HG03066 (cell line): ENCODE measurements around the gene ACIN1.

Experiments used
- ATAC-seq: cut with Tn5 transposase; IDR thresholded peaks from one replicate; pipeline ENCODE4 v1.9.1; 2021; ENCODE audit warnings: low read depth; ENCODE audit not compliant: unreplicated experiment

ACIN1 gene

DNA sequence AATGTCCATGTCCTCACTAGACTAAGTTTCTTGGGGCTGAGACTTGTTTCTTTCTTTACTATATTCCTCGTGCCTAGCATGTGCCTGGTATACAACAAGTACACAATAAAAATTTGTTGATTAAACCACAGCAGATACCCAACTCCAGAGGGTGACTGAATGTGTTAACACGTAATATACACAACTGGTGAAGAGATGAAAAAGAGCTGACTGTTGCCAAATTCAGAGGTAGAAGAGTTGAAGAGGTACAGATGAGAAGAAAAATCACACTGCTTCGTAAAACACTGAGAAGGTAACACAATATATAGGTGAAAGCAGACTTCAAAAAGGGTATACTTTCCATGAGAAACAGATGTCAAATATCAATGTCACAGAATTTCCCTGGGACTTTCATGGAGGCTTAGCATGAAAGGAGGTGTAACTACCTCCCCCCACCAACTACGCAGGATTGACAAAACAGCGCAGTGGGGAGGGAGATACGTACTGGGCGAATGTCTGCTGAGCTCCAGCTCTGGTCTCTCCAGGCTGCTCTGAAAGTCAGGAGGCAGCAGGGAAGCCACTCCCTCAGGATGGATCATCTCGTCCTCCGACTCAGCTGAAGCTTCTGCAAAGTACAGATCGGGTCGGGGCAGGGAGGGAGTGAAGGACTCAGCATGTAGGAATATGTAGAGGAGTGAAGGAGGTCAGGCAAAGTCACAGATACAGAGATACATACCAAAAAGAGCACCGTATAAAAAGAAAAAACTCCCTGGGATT lies 5.3 kb downstream of the ACIN1 start:
- ATAC-seq, result no peak

DNA sequence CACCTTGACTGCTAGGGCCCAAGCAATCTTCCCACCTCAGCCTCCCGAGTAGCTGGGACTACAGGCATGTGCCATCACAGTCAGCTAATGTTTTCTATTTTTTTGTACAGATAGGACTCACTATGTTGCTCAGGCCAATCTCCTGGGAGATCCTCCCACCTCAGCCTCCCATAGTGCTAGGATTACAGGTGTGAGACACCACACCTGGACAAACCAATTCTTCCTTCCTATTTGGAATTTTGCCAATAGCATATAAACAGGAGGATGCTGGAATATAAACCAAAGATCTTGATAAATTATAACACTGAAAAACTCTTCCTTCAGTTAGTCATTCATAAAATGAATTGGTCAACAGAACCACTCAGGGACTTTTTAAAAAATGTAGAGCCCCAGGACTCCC lies 8.4 kb downstream of the ACIN1 start:
- ATAC-seq, result no peak

DNA sequence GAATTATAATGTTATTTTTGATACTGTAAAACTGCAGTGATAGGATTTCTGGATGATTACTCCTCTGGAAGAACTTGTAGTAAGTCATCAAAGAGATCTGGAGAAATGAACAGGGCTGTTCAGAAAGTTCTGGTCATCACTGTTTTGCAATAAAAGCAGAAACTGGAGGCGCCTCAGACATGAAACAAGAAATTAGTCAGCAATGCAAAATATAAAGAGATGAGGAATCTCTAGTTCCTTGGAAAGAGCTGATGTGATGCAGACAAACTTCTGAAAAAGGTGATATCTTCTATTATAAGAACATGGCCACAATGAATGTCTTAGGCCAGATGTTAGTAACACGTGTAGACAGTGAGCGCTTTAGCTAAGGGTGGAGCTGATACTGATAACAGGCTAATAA lies 9.5 kb downstream of the ACIN1 start:
- ATAC-seq, result no peak

DNA sequence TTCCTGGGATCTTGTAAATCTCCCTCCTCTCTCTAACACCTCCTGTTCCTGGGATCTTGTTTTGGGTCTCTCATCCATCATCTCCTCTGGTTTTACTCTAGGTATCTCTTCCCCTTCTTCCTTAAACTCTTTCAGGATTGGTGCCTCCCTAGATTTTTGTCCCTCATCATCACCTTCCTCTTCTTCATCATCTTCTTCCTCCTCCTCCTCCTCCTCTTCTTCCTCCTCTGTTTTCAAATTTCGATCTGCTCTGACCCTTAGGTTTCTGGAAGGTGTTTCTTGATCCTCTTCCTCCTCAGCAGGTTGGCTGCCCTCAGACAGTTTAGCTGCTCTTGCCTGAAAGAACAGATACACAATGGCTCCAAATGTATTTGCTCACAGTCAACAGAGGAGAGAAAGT lies 14.5 kb downstream of the ACIN1 start:
- ATAC-seq, result no peak

DNA sequence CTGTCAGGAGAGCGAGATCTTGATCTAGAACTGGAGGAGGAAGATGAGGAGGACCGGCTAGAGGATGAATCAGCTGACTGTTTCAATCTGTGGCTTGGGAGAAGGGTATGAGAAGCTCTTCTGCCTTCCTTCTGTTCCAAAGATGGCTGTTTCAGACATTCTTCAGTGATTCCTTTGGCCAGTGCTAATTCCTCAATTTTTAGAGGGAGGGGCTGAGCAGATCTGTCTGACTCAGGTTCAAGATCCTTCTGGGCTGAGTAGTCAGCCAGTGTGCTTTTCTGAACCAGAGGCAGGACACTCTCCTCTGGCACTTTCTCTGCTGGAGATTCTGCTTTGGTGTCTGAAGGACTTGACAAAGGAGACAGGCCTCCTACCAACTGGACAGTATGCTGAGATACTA lies 15.2 kb downstream of the ACIN1 start:
- ATAC-seq, result no peak

DNA sequence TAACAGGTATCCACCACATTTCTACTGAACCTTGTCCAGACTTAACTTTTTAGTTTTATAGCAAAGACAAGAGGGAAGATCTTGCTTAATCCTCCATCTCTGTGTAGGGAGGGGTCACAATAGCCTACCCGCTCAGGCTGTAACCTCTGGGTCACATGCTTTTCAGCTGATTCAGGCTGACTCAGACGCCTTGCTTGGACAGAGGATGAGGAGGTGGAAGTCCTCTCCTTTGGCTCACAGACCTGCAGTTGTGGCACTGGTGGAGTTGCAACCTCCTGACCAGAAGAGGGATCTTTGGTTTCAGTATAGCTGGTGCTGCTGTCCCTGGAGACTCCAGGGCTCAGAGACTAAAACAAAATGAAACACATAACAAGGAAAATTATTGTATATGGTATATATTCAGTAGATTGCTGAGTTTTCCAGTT lies 16.2 kb downstream of the ACIN1 start:
- no peak for ATAC-seq

DNA sequence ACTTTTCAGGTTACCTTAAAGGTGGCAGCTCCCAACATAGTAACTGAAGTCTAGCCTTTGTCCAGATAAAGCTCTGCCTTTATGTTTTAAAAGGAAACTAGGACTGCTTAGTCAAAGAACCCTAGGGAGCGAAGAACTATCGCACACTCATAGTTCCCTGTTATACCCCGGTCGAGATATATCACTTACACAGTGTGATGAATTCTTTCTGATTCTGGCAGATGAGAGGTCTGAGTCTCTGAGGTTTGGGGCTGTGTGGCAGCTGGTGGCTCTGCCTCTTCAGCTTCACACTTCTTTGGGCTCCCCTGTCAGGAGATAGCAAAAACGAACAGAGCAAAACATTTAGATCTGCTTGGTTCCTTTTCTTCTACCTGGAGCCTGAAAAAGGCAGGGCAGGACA lies 17.0 kb downstream of the ACIN1 start:
- ATAC-seq, result no peak

DNA sequence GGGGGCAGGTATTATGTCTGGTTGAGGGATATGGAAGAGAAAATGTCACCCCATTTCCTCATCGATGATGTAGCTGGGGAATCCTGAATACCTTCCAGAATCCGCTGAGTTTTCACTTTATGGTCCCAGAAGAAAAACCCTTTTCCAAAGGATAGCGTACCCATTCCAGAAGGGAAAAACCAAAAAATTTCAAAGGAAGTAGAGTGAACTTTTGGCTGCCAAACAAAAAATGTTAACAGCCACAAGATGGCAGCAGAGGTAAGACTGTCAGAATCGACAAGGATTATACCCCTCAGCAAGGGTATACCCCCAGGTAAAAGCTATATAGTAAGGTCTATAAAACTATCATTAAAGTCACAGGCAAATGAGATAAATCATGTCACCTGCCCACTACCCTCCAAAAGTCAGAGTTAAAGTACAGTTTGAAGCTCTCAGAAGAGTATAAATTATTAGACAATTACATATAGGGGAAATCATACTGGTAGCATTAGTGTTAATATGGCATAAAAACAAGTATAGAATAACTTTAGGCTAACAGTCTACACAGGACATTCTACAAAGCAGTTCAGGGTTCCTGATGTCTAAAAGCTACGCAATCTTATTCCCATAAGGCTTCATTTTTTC lies 18.0 kb downstream of the ACIN1 start:
- ATAC-seq, result no peak

DNA sequence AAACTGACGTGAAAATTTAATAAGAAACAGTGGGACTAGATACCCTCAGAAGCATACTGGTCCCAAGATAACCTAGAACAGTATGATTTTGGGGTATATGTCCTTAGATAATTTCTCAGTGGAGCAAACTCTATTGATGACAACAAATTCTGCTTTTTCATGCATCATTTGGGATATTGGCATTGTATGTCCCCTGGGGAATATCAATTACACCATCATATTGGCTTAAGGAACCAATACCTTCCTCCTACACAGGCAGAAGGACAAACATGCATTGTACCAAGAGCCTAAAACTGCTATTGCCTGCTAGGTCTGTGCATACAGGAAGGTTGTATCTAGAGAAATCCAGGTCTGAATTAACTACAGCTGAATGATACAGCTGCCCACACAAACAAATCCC lies 20.0 kb downstream of the ACIN1 start:
- ATAC-seq, result no peak

DNA sequence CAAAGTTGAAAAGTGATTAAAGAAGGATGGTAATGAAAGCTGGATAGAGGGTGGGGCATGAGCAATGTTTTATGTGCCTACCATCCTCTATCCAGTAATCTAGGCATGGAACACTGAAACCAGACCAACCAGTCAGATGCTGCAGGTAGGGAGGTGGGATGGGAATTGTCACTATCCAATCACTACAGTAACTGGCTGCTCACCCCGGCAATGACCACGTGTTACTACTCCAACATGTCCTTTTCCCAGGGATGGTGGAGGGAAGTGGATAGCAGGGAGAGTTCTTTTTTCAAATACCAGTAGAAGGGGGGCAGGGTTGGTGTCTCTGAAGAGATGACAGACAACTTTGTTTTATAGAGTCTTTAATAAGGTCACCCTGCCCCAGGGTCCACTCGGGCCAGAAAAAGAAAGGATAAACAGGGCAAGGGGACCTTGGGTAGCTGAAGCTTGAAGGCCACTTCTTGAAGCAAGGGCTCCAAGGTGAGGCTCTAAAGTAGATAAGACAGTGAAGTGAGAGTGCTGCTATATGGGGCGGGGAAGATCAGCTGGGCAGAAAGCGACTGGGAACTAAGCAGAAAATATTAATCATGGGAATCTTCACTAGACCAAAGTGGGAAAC lies 22.9 kb downstream of the ACIN1 start:
- ATAC-seq, result no peak

DNA sequence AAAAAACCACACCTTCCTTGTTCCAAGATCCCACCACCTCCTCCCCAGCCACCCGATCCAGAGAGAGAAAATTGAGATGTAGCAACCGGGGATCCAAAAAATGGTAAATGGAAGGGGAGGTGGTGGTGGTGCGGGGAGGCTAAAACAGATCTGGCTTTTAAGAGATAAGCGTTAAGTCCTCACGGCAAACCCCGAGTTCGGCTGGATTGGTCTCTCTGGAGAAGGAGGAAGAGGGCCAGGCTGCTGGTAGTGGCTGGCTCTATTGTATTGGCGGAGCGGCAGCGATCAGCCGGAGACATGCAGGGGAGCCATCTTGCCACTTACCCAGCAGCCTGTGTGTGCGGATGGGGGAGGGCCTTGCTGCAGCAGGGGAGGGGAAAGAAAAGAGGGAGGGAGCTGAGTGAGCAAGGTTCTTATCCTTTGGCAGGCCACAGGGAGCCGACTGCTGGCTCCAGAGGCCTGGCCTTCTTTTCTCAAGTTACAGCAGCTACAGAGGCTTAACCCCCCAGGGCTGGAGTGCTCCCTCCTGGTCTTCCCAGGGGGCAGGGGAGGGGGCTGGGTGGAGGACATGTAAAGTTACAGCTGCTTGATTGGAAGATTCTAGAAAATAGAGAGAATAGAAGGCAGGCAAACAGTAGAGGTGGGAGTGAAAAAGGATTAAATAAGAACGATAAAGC lies 23.6 kb downstream of the ACIN1 start:
- peak; percentile 80 for ATAC-seq

DNA sequence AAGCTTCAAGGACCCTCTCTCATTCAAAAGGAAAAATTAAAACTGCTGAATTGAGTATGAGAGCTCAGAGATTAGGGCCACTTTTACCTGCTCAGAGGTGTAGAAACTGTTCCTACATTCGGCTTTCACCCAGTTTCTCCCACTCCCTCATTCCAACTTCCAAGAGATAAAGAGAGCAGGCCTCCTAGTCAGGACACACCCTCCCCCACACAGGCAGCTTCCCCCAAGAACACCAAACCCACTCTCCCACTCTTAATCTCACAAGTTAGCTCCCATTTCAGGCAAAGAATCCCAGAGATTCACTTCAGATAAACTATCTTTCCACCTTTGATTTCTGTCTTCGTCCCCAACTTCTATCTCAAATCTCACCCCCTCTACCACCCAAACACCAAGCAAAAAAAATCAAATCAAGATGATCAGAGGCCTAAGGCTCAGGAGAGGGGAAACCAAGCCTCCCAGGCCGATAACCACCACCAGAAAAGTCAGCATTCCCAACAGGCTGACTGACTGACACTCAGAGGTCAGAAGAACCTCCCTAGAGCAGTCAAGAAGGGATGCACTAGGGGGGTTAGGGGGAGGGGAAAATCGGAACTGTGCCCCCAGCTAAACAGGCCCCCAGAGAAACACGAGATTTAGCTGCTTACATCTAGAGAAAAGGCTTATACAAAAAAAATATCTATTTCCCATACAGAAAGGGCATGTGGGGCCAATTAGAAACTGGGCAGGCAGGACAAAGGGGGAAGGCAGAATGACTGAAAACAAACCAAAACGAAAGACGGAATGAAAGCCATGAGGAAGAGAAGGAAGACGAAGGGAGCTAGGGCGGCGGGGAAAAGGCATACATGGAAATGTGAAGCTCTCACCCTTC lies 24.4 kb downstream of the ACIN1 start:
- no peak for ATAC-seq

DNA sequence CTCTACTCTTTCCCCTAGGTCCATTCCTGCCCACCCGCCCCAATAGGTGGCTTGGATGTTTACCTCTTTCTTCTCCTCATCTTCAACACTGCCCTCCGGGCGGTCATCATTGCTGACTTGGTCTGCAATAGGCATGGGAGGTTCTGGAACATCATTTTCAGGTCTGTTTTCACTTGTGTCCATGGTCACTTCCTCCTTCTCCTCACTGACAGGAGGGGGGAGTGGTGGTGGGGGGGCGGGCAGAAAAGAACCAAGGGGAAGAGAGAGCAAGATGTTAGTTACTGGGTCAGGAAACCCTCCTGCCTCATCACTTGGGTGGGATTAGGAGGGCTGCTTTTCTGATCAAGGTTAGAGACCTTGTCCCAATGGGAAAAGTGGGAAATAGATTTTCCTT lies 25.5 kb downstream of the ACIN1 start:
- no peak for ATAC-seq

DNA sequence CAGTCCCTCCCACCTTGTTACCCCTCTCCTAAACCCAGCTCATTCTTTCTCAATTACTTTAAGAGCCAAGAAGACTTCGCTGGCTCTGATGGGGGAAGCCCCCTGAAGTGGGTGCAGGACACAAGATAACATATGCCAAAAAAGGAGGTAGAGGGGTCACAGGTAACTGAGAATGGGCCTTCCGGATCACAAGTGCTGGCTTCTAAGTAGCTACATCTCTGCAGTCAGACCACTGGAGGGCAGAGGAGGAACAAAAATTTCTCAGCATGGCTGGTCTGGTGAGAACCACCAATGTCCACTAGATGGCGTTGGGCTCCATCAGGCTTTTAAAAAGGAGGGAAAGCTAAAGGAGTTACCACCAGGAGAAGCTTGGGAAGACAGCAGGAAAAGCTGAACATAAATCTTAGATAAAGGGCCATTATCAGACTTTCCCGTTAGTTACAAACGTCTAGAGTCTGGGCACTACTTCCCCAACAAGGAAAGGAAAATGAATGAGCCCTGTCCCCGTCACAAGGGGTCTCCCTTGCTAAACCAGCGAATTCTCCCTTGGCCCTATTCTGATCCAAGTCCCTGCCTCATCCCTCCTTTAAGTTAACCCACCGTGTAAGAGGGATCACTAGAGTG lies 26.0 kb downstream of the ACIN1 start:
- ATAC-seq, result peak; percentile 61

DNA sequence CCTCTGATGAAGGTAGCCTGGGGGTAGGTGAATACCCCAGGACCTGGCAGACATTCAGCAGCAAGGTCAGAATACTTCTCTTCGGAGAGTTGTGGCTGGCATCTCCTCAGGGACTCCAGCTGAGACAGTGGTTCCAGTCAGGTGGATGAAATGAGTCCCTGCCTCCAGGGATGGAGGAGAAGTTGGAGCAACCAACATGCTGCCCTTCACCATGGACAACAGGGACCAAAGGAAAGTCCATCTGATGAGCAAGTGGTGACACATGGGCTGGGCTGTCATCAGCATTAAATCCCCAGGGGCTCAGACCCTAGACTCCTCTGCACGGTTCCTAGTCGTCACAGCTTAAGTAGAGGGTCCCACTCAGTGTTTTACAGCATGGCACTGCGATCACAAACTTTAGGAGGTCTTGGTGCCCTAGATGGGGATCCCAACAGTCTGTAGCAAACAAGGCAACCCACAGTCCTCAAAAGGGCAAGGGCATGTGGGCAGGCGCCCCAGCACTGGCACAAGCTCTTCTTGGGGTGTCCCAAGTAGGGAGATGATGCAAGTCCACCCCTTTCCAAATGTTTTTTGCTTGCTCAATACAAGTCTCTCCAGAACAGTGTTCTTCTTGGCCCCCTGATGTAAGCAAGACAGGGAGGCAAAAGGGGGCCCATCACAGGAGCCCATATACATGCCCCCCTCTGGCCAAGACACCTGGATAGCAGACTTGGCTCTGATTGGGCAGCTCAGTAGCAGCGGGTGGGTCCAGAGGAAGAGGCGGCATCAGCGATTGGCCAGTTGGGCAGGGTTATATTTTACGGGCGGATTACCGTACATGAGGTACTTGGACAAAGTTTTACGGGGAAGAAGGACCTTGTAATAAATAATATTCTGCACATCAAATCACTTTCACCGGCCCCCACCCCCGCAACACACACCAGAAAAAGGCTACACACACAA lies 26.8 kb downstream of the ACIN1 start:
- no peak for ATAC-seq

DNA sequence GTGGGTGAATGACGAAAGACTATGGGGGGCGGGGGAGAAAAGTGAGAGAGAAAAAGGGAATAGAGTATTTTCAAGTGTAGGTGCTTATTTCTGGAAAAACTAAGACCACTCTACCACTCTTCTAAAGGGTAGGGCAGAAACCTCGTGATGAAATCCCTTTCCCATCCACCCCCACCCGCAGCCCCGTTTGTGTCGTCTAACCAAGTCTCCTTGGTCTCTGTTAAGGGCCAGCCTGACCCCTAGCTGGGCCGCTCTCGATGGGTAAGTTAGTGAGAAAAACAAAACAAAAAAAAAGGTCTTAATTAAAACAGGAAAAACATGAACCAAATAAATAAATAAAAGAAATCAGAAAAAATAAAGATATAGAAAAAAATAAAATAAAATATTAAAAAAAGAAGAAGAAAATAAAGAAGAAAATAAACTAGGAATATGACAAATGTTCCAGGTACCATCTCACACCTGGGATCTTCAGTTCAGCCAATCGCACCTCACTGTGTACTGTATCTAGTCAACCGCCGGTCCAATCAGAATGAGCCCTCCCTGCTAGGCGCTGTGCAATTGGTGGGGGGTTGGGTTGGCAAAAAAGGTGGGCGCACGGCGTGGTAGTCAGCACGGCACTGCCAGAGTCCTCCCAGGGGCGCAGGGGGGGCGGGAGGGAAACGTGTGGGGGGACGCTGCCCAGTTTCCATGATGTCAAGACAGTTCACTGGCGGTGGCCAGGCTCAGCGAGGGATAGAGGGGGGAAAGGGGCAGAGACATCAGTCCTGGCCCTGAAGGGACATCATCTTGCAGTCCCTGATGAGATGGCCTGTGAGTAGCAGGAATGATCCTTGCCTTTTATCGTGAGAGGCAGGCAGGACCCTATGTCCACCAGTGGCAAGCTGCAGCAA lies 27.8 kb downstream of the ACIN1 start:
- no peak for ATAC-seq

DNA sequence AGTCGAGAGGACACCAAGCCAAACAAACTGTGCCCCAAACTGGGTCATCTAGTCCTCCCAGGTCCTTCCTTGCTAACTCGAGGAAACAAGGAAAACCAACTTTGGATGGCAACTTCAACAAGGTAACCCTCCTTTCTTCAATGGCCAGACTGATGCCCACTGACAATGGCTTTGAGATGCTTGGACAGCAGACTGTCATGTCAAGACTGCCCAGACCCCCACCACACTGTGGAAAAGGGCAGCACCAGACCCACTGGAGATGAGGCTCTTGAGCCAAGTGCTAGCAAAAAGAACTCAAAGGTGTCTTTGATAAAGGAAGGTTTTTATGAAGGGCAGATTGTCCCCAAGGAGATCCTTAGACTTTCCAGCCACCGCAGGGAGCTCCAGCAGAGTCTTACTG lies 28.6 kb downstream of the ACIN1 start:
- no peak for ATAC-seq

DNA sequence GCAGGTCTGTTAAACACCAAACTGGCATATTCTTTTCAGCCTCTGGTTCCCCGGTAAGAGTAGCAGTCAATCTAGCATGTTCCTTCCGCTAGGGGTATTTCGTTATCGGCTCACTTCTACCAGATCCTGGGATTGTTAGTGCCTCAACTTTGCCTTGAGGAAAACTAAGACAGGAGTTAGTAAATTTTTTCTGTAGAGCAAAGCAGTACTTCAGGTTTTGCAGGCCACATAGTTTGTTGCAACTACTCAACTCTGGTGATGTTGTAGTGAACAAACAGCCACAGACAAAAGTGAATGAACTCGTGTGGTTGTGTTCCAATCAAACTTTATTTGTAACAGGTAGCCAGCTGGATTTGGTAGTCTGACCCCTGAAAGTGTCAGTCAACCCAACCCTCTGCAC lies 31.3 kb downstream of the ACIN1 start:
- ATAC-seq, result no peak
